Uterus (tissue), 4 donors: ENCODE data around the gene MLX. TPM values are rescaled to one million over a fixed set of nuclear protein-coding genes. Genes with fewer than 3 reads are reported as not detected.
A peak's percentile ranks its signal among the peaks of the same experiment; 100 is the strongest.

Experiments
- DNase-seq, 2 donors: peaks; one replicate each; pipeline ENCODE4 v3.0.0-alpha.2; 2019 to 2020
- H3K27ac ChIP-seq, 2 donors: fragments of 200-600 bp; sonication (generic); 1 replicate in 1 of 2; 2 replicates in 1 of 2; pipeline ENCODE4 v1.5.1; 2016 to 2018
- H3K27me3 ChIP-seq, 2 donors: fragments of 200-600 bp; sonication (generic); one replicate each; pipeline ENCODE4 v1.5.1; 2018 to 2019; ENCODE audit warnings: control low read depth in 1 of 2
- H3K36me3 ChIP-seq, 2 donors: fragments of 200-600 bp; sonication (generic); one replicate each; pipeline ENCODE4 v1.5.1; 2019; ENCODE audit warnings: control low read depth in 1 of 2
- H3K4me1 ChIP-seq, 2 donors: fragments of 200-600 bp; sonication (generic); one replicate each; pipeline ENCODE4 v1.5.1; 2018 to 2019; ENCODE audit warnings: control low read depth in 1 of 2
- H3K4me3 ChIP-seq, 2 donors: fragments of 200-600 bp; sonication (generic); 1 replicate in 1 of 2; 2 replicates in 1 of 2; pipeline ENCODE4 v1.5.1; 2018 to 2019; ENCODE audit warnings: mild to moderate bottlenecking in 1 of 2
- H3K9me3 ChIP-seq, 2 donors: fragments of 200-600 bp; sonication (generic); one replicate each; pipeline ENCODE4 v1.5.1; 2019; ENCODE audit warnings: control low read depth in 1 of 2
- POLR2A ChIP-seq, 2 donors: fragments of 450-650 bp; IDR thresholded peaks; one replicate each; pipeline ENCODE4 v1.6.1; 2016; ENCODE audit warnings: antibody characterized with exemption in 2 of 2, mild to moderate bottlenecking in 1 of 2, moderate library complexity in 1 of 2
- intact Hi-C: fragments of 100-400 bp; cut with DNase I; formaldehyde crosslinking; loops from one replicate; pipeline ENCODE4 v1.15.1; 2023; ENCODE audit warnings: low total_unique reads
- total RNA-seq, 4 donors: library from RNA; depleted of rRNA in 3 of 4; stranded (reverse); fragments of >200 nt in 3 of 4; gene quantifications; one replicate each; pipeline versions ENCODE4 v1.1.0 to v1.2.4, GENCODE V29; 2014 to 2023
- TF ChIP-seq, protein P1 (sequence below), 4 experiments: fragments of 200-600 bp in 2 of 4; fragments of 450-650 bp in 2 of 4; sonication (generic) in 2 of 4; IDR thresholded peaks; one replicate each; pipeline ENCODE4 v1.5.1; 2016 to 2019; ENCODE audit warnings: antibody characterized with exemption in 4 of 4, mild to moderate bottlenecking in 2 of 4, moderate library complexity in 1 of 4
- donor health status: DM: yes; HTN: yes; CAD: no.

The MLX gene
- total RNA-seq, 4 donors from 2014 or later = 6.9 to 50.0 (median 35.1) TPM

DNA sequence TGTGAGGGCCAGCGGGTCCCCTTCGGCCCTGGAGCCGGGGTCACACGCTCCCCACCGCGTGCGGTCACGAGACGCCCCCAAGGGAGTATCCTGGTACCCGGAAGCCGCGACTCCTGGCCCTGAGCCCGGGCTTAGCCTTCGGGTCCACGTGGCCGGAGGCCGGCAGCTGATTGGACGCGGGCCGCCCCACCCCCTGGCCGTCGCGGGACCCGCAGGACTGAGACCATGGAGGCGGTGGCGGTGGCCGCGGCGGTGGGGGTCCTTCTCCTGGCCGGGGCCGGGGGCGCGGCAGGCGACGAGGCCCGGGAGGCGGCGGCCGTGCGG is 30.9 kb upstream of the MLX start, which contains the start of gene NAGLU:
TSS of gene NAGLU (plus strand) at position 194 of the 324 bp plus-strand sequence. CDS start at position 226, 32 bp downstream.
- peaks cover 0 to 7% of the 10 kb centered on the region in 2 donors for H3K4me1 ChIP-seq
- DNase-seq = peak; percentile 96 to 97
- H3K9me3 ChIP-seq = no peaks in the 10 kb centered on the region
- no peaks in the 10 kb centered on the region for H3K27me3 ChIP-seq
- intact Hi-C loops = no loop called here
- peak within 1 kb of the TSS; percentile 93 to 97 for H3K27ac ChIP-seq
- TF ChIP-seq, protein P1, sequence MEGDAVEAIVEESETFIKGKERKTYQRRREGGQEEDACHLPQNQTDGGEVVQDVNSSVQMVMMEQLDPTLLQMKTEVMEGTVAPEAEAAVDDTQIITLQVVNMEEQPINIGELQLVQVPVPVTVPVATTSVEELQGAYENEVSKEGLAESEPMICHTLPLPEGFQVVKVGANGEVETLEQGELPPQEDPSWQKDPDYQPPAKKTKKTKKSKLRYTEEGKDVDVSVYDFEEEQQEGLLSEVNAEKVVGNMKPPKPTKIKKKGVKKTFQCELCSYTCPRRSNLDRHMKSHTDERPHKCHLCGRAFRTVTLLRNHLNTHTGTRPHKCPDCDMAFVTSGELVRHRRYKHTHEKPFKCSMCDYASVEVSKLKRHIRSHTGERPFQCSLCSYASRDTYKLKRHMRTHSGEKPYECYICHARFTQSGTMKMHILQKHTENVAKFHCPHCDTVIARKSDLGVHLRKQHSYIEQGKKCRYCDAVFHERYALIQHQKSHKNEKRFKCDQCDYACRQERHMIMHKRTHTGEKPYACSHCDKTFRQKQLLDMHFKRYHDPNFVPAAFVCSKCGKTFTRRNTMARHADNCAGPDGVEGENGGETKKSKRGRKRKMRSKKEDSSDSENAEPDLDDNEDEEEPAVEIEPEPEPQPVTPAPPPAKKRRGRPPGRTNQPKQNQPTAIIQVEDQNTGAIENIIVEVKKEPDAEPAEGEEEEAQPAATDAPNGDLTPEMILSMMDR (IDR thresholded peaks at IDR 0.05) = peak in 1 of 4 experiments; percentile 31
- peak; percentile 83 to 86 for TF ChIP-seq POLR2A (IDR thresholded peaks at IDR 0.05)
- H3K36me3 ChIP-seq = no peaks in the 10 kb centered on the region
- H3K4me3 ChIP-seq = peak within 1 kb of the TSS; percentile 34 to 40

DNA sequence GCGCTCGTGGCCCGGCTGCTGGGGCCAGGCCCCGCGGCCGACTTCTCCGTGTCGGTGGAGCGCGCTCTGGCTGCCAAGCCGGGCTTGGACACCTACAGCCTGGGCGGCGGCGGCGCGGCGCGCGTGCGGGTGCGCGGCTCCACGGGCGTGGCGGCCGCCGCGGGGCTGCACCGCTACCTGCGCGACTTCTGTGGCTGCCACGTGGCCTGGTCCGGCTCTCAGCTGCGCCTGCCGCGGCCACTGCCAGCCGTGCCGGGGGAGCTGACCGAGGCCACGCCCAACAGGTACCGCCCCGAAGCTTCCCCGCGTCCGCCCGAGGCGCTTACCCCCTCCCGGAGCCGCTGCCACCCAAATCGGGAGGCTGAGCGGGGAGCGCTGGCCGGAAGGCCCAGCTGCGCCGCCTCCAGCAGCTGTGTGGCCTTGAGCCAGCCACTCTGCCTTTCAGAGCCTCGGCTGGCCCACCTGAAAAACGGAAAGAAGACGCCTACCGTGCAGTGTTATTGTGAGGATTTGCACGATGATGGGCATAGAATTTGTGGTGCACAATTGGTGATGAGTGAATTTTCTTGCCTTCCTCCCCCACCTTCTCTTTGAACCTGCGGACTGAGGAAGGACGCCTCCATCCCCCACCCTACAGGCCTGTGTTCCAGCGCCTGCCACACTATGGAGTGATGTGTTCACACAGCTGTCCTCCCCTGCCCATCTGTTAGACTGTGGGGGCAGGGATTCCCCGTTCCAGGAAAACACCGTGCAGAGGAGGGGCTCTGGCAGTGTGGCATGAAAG is 30.3 kb upstream of the MLX start:
- no peaks in the 10 kb centered on the region for H3K36me3 ChIP-seq
- H3K27me3 ChIP-seq = no peaks in the 10 kb centered on the region
- peak overlapping the region; percentile 93 to 97 for H3K27ac ChIP-seq
- intact Hi-C loops = no loop called here
- peak; percentile 86 to 88 for DNase-seq
- H3K4me1 ChIP-seq = peaks cover 0 to 7% of the 10 kb centered on the region in 2 donors
- TF ChIP-seq POLR2A (IDR thresholded peaks at IDR 0.05) = no peak
- TF ChIP-seq, protein P1 (IDR thresholded peaks at IDR 0.05) = peak in 1 of 4 experiments; percentile 7
- H3K9me3 ChIP-seq = no peaks in the 10 kb centered on the region
- peak overlapping the region; percentile 34 to 40 for H3K4me3 ChIP-seq

DNA sequence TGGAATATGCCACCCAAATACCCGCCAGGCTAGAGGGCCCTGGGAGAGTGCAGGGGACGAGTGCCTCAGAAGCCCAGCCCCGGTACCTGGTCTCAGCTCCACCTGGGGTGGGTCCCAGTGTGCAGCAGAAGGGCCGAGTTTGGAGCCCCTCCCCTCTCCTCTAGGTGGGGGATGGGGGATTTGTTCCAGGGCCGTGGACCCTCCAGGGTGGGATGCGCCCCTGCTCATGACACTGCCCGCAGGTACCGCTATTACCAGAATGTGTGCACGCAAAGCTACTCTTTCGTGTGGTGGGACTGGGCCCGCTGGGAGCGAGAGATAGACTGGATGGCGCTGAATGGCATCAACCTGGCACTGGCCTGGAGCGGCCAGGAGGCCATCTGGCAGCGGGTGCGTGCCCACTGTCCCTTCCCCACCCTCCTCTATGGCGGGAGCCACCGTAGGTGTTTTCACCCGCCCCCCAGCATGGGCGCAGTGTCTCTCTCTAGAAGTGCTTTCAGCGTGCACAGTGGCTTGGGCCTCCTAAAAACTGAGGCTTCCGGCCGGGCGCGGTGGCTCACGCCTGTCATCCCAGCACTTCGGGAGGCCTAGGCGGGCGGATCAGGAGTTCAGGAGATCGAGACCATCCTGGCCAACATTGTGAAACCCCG is 29.6 kb upstream of the MLX start:
- DNase-seq = no peak
- peak overlapping the region; percentile 34 to 40 for H3K4me3 ChIP-seq
- TF ChIP-seq, protein P1 (IDR thresholded peaks at IDR 0.05) = no peak
- no peak for TF ChIP-seq POLR2A (IDR thresholded peaks at IDR 0.05)
- H3K36me3 ChIP-seq = no peaks in the 10 kb centered on the region
- no peaks in the 10 kb centered on the region for H3K9me3 ChIP-seq
- H3K4me1 ChIP-seq = peaks cover 0 to 7% of the 10 kb centered on the region in 2 donors
- peak overlapping the region; percentile 93 to 97 for H3K27ac ChIP-seq
- no peaks in the 10 kb centered on the region for H3K27me3 ChIP-seq
- intact Hi-C loops = no loop called here

DNA sequence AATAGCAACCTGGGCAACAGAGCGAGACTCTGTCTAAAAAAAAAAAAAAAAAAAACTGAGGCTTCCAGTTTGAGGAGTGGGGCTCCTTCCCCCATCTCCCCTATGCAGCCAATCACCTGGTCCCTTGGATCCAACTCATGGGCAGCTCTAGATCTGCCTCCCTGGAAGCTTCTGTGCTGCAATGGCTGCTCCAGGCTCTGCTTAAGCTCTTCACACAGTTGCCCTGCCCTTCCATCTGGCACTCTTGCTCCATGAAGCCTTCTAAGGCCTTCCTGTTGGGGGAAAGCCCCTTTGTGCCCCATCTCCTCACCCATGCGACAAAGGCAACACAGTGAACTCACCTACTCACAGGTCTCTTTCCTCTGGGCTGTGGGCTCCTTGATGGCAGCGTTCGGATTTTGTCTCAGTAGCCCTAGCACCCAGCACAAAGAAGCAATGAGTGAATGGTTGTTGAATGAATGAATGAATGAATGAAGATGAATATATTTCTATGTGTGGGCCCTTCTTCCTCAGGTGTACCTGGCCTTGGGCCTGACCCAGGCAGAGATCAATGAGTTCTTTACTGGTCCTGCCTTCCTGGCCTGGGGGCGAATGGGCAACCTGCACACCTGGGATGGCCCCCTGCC is 29.0 kb upstream of the MLX start:
- TF ChIP-seq, protein P1 (IDR thresholded peaks at IDR 0.05) = no peak
- no peak for TF ChIP-seq POLR2A (IDR thresholded peaks at IDR 0.05)
- Histone ChIP-seq H3K36me3 (no peaks in the 10 kb centered on the region), H3K4me3 (no peak overlapping the region), H3K4me1 (peaks cover 0 to 7% of the 10 kb centered on the region in 2 donors), H3K27me3 (no peaks in the 10 kb centered on the region), H3K27ac (no peak overlapping the region), H3K9me3 (no peaks in the 10 kb centered on the region)
- intact Hi-C loops = no loop called here
- DNase-seq = no peak
